Neural progenitor cell (in vitro differentiated cells): Measurements from ENCODE around the gene ID4. TPM values are rescaled to one million over a fixed set of nuclear protein-coding genes. Genes with fewer than 3 reads are reported as not detected.

ENCODE experiments used
- DNase-seq: peaks from one replicate; pipeline ENCODE4 v3.0.0-alpha.2; 2016; ENCODE audit warnings: low spot score
- H2AFZ ChIP-seq: fragments of 200-600 bp; sonication (generic); replicated peaks from 2 replicates; pipeline ENCODE4 v1.6.1; 2016; ENCODE audit warnings: antibody characterized with exemption
- H3F3A ChIP-seq: fragments of 200-600 bp; sonication (generic); 2 replicates; pipeline ENCODE4 v1.6.1; 2016; ENCODE audit warnings: antibody characterized with exemption, low read depth
- H3K27ac ChIP-seq: fragments of 200-600 bp; sonication (generic); 2 replicates; pipeline ENCODE4 v1.5.1; 2016; ENCODE audit warnings: mild to moderate bottlenecking
- H3K27me3 ChIP-seq: fragments of 200-600 bp; sonication (generic); 2 replicates; pipeline ENCODE4 v1.6.1; 2016; ENCODE audit warnings: mild to moderate bottlenecking, moderate library complexity
- H3K36me3 ChIP-seq: fragments of 200-600 bp; sonication (generic); 2 replicates; pipeline ENCODE4 v1.5.1; 2016
- H3K4me1 ChIP-seq: fragments of 200-600 bp; sonication (generic); 2 replicates; pipeline ENCODE4 v1.6.1; 2016; ENCODE audit warnings: mixed run types
- H3K4me2 ChIP-seq: fragments of 200-600 bp; sonication (generic); 2 replicates; pipeline ENCODE4 v1.6.1; 2016
- H3K4me3 ChIP-seq: fragments of 200-600 bp; sonication (generic); 2 replicates; pipeline ENCODE4 v1.5.1; 2016
- H3K79me2 ChIP-seq: fragments of 200-600 bp; sonication (generic); 2 replicates; pipeline ENCODE4 v1.6.1; 2016; ENCODE audit warnings: low read depth
- H3K9ac ChIP-seq: fragments of 200-600 bp; sonication (generic); 2 replicates; pipeline ENCODE4 v1.6.1; 2016
- H3K9me3 ChIP-seq: fragments of 200-600 bp; sonication (generic); 2 replicates; pipeline ENCODE4 v1.5.1; 2016; ENCODE audit warnings: low read depth
- H4K20me1 ChIP-seq: fragments of 200-600 bp; sonication (generic); 2 replicates; pipeline ENCODE4 v1.6.1; 2016; ENCODE audit warnings: low read depth
- H3K27ac Mint-ChIP-seq: 3 replicates; pipeline ENCODE4 v1.8.0; 2021; ENCODE audit warnings: mixed read lengths
- H3K27me3 Mint-ChIP-seq: 2 replicates; pipeline ENCODE4 v1.8.0; 2022; ENCODE audit warnings: low read depth, mild to moderate bottlenecking, inconsistent platforms, moderate library complexity, mixed read lengths; ENCODE audit not compliant: insufficient read depth
- H3K36me3 Mint-ChIP-seq: 3 replicates; pipeline ENCODE4 v1.8.0; 2021; ENCODE audit warnings: mixed read lengths
- H3K4me1 Mint-ChIP-seq: 3 replicates; pipeline ENCODE4 v1.8.0; 2021; ENCODE audit warnings: mixed read lengths
- H3K4me3 Mint-ChIP-seq: 3 replicates; pipeline ENCODE4 v1.8.0; 2021; ENCODE audit warnings: mild to moderate bottlenecking, moderate library complexity, mixed read lengths
- H3K9me3 Mint-ChIP-seq: 3 replicates; pipeline ENCODE4 v1.8.0; 2020; ENCODE audit warnings: mixed read lengths
- EZH2 ChIP-seq: fragments of 200-600 bp; sonication (generic); IDR thresholded peaks from 2 replicates; pipeline ENCODE4 v1.6.1; 2017; ENCODE audit warnings: antibody characterized with exemption, mild to moderate bottlenecking, moderate library complexity
- EZH2phosphoT487 ChIP-seq: fragments of 200-600 bp; sonication (generic); IDR thresholded peaks from 2 replicates; pipeline ENCODE4 v1.6.1; 2017; ENCODE audit warnings: antibody characterized with exemption
- total RNA-seq: library from RNA; depleted of rRNA; stranded (reverse); fragments of >200 nt; gene quantifications from 2 replicates; pipeline ENCODE4 v1.2.3, GENCODE V29; 2015; ENCODE audit warnings: low replicate concordance
- TF ChIP-seq, protein P1 (sequence below): fragments of 200-600 bp; sonication (generic); IDR thresholded peaks from 2 replicates; pipeline ENCODE4 v1.5.1; 2017; ENCODE audit warnings: antibody characterized with exemption, mild to moderate bottlenecking

ID4 gene
- total RNA-seq, 1 donor from 2014 or later = 29.2 TPM

DNA sequence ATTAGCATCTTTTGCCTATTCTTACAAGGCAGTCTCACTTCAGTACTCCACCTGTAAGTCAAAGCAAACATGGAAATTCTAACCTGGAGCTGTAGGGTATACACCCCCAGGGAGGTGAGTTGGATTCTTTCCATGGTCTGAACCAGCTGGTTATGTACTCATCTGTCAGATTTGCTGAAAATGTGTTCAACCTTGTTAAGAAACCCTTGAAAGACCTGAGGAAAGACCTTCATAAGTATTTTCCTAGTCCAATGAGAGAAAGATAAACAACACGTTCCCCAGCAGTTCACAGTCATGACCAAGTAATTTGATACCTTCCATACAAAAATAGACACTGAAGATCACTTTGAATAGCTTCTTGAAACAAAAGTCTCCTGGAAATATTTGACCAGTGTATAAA lies 42.5 kb downstream of the ID4 start:
- H2AFZ ChIP-seq = no peak overlapping the region
- no peaks in the 10 kb centered on the region for H3K9me3 ChIP-seq
- Mint-ChIP-seq H3K4me1 (no peaks in the 10 kb centered on the region), H3K4me3 (no peak overlapping the region), H3K27me3 (no peaks in the 10 kb centered on the region), H3K36me3 (no peaks in the 10 kb centered on the region), H3K9me3 (no peaks in the 10 kb centered on the region), H3K27ac (no peak overlapping the region)
- no peaks in the 10 kb centered on the region for H3K4me1 ChIP-seq
- H3F3A ChIP-seq = no peaks in the 10 kb centered on the region
- H4K20me1 ChIP-seq = no peaks in the 10 kb centered on the region
- H3K79me2 ChIP-seq = no peaks in the 10 kb centered on the region
- H3K4me2 ChIP-seq = no peak overlapping the region
- no peak for TF ChIP-seq EZH2phosphoT487
- no peak for TF ChIP-seq EZH2
- TF ChIP-seq, protein P1, sequence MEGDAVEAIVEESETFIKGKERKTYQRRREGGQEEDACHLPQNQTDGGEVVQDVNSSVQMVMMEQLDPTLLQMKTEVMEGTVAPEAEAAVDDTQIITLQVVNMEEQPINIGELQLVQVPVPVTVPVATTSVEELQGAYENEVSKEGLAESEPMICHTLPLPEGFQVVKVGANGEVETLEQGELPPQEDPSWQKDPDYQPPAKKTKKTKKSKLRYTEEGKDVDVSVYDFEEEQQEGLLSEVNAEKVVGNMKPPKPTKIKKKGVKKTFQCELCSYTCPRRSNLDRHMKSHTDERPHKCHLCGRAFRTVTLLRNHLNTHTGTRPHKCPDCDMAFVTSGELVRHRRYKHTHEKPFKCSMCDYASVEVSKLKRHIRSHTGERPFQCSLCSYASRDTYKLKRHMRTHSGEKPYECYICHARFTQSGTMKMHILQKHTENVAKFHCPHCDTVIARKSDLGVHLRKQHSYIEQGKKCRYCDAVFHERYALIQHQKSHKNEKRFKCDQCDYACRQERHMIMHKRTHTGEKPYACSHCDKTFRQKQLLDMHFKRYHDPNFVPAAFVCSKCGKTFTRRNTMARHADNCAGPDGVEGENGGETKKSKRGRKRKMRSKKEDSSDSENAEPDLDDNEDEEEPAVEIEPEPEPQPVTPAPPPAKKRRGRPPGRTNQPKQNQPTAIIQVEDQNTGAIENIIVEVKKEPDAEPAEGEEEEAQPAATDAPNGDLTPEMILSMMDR = no peak
- H3K9ac ChIP-seq = no peak overlapping the region
- H3K27ac ChIP-seq = no peak overlapping the region
- no peak overlapping the region for H3K4me3 ChIP-seq
- H3K27me3 ChIP-seq = no peaks in the 10 kb centered on the region
- DNase-seq = no peak
- H3K36me3 ChIP-seq = no peaks in the 10 kb centered on the region

DNA sequence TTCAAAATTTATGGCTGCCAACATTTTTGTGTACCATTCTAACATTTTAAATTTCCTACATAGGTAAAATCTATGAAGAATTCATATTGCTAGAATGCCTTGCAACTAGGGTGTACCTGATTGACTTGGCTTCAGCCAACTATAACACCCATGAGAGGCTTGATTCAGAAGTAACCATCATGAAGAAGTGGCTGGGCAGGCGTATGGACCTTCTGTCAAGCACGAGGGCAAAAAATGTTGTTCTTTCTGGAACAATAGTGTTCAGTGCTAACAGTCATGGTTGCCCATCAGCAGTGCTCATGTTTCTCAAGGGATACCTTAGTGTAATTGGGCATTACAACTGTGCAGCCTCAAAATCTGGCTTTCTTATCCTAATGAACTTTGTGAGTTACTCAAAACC lies 42.9 kb downstream of the ID4 start:
- H3K4me3 Mint-ChIP-seq = no peak overlapping the region
- H3K79me2 ChIP-seq = no peaks in the 10 kb centered on the region

DNA sequence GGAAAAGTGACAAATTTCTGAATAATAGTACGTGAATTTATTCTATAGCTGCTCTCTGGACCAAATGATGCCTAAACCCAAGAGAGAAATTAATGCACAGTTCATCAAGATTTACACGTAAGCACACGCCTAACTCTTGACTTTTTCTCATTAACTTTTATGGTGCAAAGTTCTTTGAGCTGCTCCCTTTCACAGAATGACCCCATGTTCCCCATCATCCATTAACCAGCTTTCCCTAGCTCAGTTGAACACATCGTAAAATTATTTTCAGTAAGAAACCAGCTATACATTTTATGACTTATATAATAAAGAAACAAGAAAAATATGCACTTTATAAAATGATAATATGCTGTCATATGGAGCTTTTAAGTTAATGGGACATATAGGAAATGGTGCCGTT lies 54.3 kb downstream of the ID4 start:
- TF ChIP-seq, protein P1 = no peak
- TF ChIP-seq EZH2phosphoT487 (no peak), EZH2 (no peak)
- Mint-ChIP-seq H3K4me3 (no peak overlapping the region), H3K9me3 (peaks cover 4% of the 10 kb centered on the region)

More for the DNA sequence above, 42.9 kb downstream of the ID4 start:
- Mint-ChIP-seq H3K9me3 (no peaks in the 10 kb centered on the region), H3K27ac (no peak overlapping the region), H3K4me1 (no peaks in the 10 kb centered on the region), H3K27me3 (no peaks in the 10 kb centered on the region), H3K36me3 (no peaks in the 10 kb centered on the region)
- no peaks in the 10 kb centered on the region for H3K4me1 ChIP-seq
- no peak overlapping the region for H3K4me3 ChIP-seq
- no peak overlapping the region for H3K4me2 ChIP-seq
- no peaks in the 10 kb centered on the region for H3K36me3 ChIP-seq
- H3F3A ChIP-seq = no peaks in the 10 kb centered on the region
- no peak overlapping the region for H3K27ac ChIP-seq
- H3K27me3 ChIP-seq = no peaks in the 10 kb centered on the region
- H3K9ac ChIP-seq = no peak overlapping the region
- TF ChIP-seq EZH2 (no peak), EZH2phosphoT487 (no peak)
- TF ChIP-seq, protein P1 = no peak
- no peak overlapping the region for H2AFZ ChIP-seq
- no peaks in the 10 kb centered on the region for H4K20me1 ChIP-seq
- H3K9me3 ChIP-seq = no peaks in the 10 kb centered on the region
- DNase-seq = no peak

More for the DNA sequence above, 54.3 kb downstream of the ID4 start:
- no peak overlapping the region for H3K4me3 ChIP-seq
- H3K9me3 ChIP-seq = no peaks in the 10 kb centered on the region
- no peaks in the 10 kb centered on the region for H4K20me1 ChIP-seq
- H2AFZ ChIP-seq = no peak overlapping the region
- peaks cover 2% of the 10 kb centered on the region for H3K27me3 Mint-ChIP-seq
- H3K4me1 ChIP-seq = no peaks in the 10 kb centered on the region
- no peaks in the 10 kb centered on the region for H3F3A ChIP-seq
- H3K36me3 Mint-ChIP-seq = no peaks in the 10 kb centered on the region
- H3K9ac ChIP-seq = no peak overlapping the region
- H3K4me2 ChIP-seq = no peak overlapping the region
- no peak overlapping the region for H3K27ac ChIP-seq
- no peaks in the 10 kb centered on the region for H3K79me2 ChIP-seq
- no peaks in the 10 kb centered on the region for H3K36me3 ChIP-seq
- no peak overlapping the region for H3K27ac Mint-ChIP-seq
- H3K27me3 ChIP-seq = no peaks in the 10 kb centered on the region
- H3K4me1 Mint-ChIP-seq = no peaks in the 10 kb centered on the region
- DNase-seq = no peak
